GM06990 (cell line): Measurements from ENCODE around the gene NENF.

Experiments
- DNase-seq: peaks from one replicate; pipeline ENCODE4 v3.0.0-alpha.2; 2011; ENCODE audit not compliant: insufficient read length; ENCODE audit errors: extremely low read depth
- H3K27me3 ChIP-seq: replicated peaks from 2 replicates; pipeline ENCODE4 v1.6.0; 2011; ENCODE audit warnings: low read length; ENCODE audit not compliant: control insufficient read depth, insufficient read depth
- H3K36me3 ChIP-seq: 2 replicates; pipeline ENCODE4 v1.5.1; 2011; ENCODE audit warnings: low read length; ENCODE audit not compliant: control insufficient read depth, insufficient read depth
- H3K4me3 ChIP-seq: replicated peaks from 2 replicates; pipeline ENCODE4 v1.5.1; 2011; ENCODE audit warnings: low read depth, mild to moderate bottlenecking, control low read depth, low read length
- CTCF ChIP-seq: IDR thresholded peaks from 2 replicates; pipeline ENCODE4 v1.5.1; 2011; ENCODE audit warnings: low read length, control low read depth, mild to moderate bottlenecking, inconsistent platforms; ENCODE audit not compliant: insufficient read depth, poor library complexity, severe bottlenecking

Gene NENF

GRCh38 chr1:212412374-212412773 lies 20.3 kb upstream of the NENF start:
- Histone ChIP-seq H3K4me3 (no peak overlapping the region), H3K27me3 (no peaks in the 10 kb centered on the region), H3K36me3 (peaks cover 5% of the 10 kb centered on the region)
- no peak for TF ChIP-seq CTCF
- DNase-seq = no peak

GRCh38 chr1:212413902-212414327 lies 18.8 kb upstream of the NENF start:
- peaks cover 5% of the 10 kb centered on the region for H3K36me3 ChIP-seq
- no peak for DNase-seq
- no peaks in the 10 kb centered on the region for H3K27me3 ChIP-seq
- H3K4me3 ChIP-seq = peak overlapping the region; percentile 74
- TF ChIP-seq CTCF = no peak

GRCh38 chr1:212414328-212415106 lies 18.2 kb upstream of the NENF start, which contains the start of gene PACC1:
TSS of gene PACC1 (minus strand) at chr1:212414886. CDS start at chr1:212414757, 129 bp downstream.
- H3K36me3 ChIP-seq = peaks cover 5% of the 10 kb centered on the region
- H3K27me3 ChIP-seq = no peaks in the 10 kb centered on the region
- peak within 1 kb of the TSS; percentile 74 for H3K4me3 ChIP-seq
- no peak for TF ChIP-seq CTCF
- DNase-seq = peak; percentile 97

- Histone ChIP-seq H3K36me3 (peaks cover 1% of the 10 kb centered on the region; the same call in 1 of the 2 replicates), H3K27me3 (no peaks in the 10 kb centered on the region), H3K4me3 (peak overlapping the region; percentile 27)
- peak; percentile 27 for DNase-seq
- no peak for TF ChIP-seq CTCF
These were observed 17.4 kb upstream of the NENF start for GRCh38 chr1:212415107-212415841.

- no peak overlapping the region for H3K4me3 ChIP-seq
- H3K27me3 ChIP-seq = no peaks in the 10 kb centered on the region; the same call in 1 of the 2 replicates
- H3K36me3 ChIP-seq = no peaks in the 10 kb centered on the region
- TF ChIP-seq CTCF = no peak
- no peak for DNase-seq
These were observed 11.6 kb upstream of the NENF start for GRCh38 chr1:212421165-212421564.
